K562 (cell line): Measurements from ENCODE around the gene HPDL. TPM values are rescaled to one million over a fixed set of nuclear protein-coding genes. Genes with fewer than 3 reads are reported as not detected.

ENCODE experiments used
- ATAC-seq: fragments of 200-7000 bp; cut with Tn5 transposase; 3 replicates; pipeline ENCODE4 v1.9.1; 2020; ENCODE audit warnings: moderate library complexity
- BruUV-seq: library from RNA; stranded (reverse); fragments of 400-500 nt; replicated peaks from 2 replicates; lab custom pipeline; 2021; lab: Mats Ljungman, UMichigan
- CTCF ChIA-PET: fragments of 300-600 bp; formaldehyde crosslinking; extraction: SDS; loops from one replicate; lab custom pipeline; 2021; ENCODE audit warnings: low intra/inter-chr PET ratio; lab: Yijun Ruan, JAX
- POLR2A ChIA-PET: fragments of 300-600, 350-650 bp; sonication (Branson Sonifier 250); formaldehyde crosslinking; extraction: SDS; loops from one replicate; lab custom pipeline; 2021; ENCODE audit warnings: antibody characterized with exemption, inconsistent platforms; lab: Yijun Ruan, JAX
- DNase-seq, 4 experiments: peaks; one replicate each; pipeline versions ENCODE4 v3.0.0 to v3.0.0-alpha.2; 2011 to 2018; ENCODE audit warnings: low spot score in 3 of 4, mixed read lengths in 3 of 4; ENCODE audit errors: extremely low read depth in 1 of 4
- FAIRE-seq: peaks from 2 replicates; lab custom pipeline; 2011; peaks lifted over from hg19 to GRCh38; lab: Jason Lieb, UNC
- H2AFZ ChIP-seq: 2 replicates; pipeline ENCODE4 v1.6.0; 2011; ENCODE audit warnings: low read depth, low read length, control low read depth, inconsistent platforms
- H3K27ac ChIP-seq: fragments of 200-600 bp; 3 replicates; pipeline ENCODE4 v1.8.0; 2011; ENCODE audit warnings: low read depth, mild to moderate bottlenecking, control low read depth, inconsistent platforms, low read length, moderate library complexity, mixed read lengths; ENCODE audit errors: extremely low read depth
- H3K27me3 ChIP-seq, 2 experiments: fragments of 300-600 bp in 1 of 2; 2 replicates in 1 of 2; 3 replicates in 1 of 2; pipeline versions ENCODE4 v1.6.0 to v1.8.0; 2011; ENCODE audit warnings: inconsistent platforms in 2 of 2, low read length in 2 of 2, mild to moderate bottlenecking in 1 of 2, mixed read lengths in 1 of 2, moderate library complexity in 1 of 2; ENCODE audit not compliant: control insufficient read depth in 2 of 2, insufficient read depth in 2 of 2
- H3K36me3 ChIP-seq: fragments of 300-600 bp; 3 replicates; pipeline ENCODE4 v1.8.0; 2011; ENCODE audit warnings: mild to moderate bottlenecking, low read length, inconsistent platforms; ENCODE audit not compliant: control insufficient read depth, insufficient read depth
- H3K4me1 ChIP-seq, 2 experiments: fragments of 200-600 bp in 1 of 2; replicated peaks in 1 of 2; 2 replicates in 1 of 2; 3 replicates in 1 of 2; pipeline versions ENCODE4 v1.5.1 to v1.8.0; 2011; ENCODE audit warnings: inconsistent platforms in 2 of 2, low read length in 2 of 2, mild to moderate bottlenecking in 1 of 2, mixed read lengths in 1 of 2, moderate library complexity in 1 of 2; ENCODE audit not compliant: control insufficient read depth in 2 of 2, insufficient read depth in 2 of 2
- H3K4me2 ChIP-seq: 2 replicates; pipeline ENCODE4 v1.6.1; 2011; ENCODE audit warnings: low read length, control low read depth, inconsistent platforms, mixed read lengths; ENCODE audit not compliant: insufficient read depth
- H3K4me3 ChIP-seq: fragments of 200-600 bp; sonication (generic), shearing (Covaris generic); 2 replicates; pipeline ENCODE4 v1.5.1; 2016; ENCODE audit warnings: control low read depth, inconsistent platforms
- H3K79me2 ChIP-seq: fragments of 200-600 bp; 3 replicates; pipeline ENCODE4 v1.8.0; 2011; ENCODE audit warnings: low read length, inconsistent platforms; ENCODE audit not compliant: control insufficient read depth, insufficient read depth
- H3K9ac ChIP-seq, 2 experiments: 2 replicates each; pipeline versions ENCODE4 v1.6.0 to v1.6.1; 2011; ENCODE audit warnings: low read depth in 2 of 2, low read length in 2 of 2, control low read depth in 1 of 2, inconsistent platforms in 1 of 2, mild to moderate bottlenecking in 1 of 2, mixed read lengths in 1 of 2; ENCODE audit not compliant: insufficient read depth in 1 of 2
- H3K9me1 ChIP-seq: one replicate; pipeline ENCODE4 v1.6.0; 2011; ENCODE audit warnings: inconsistent platforms, mild to moderate bottlenecking, low read length, moderate library complexity; ENCODE audit not compliant: control insufficient read depth, insufficient read depth
- H3K9me3 ChIP-seq: replicated peaks from 2 replicates; pipeline ENCODE4 v1.5.1; 2011; ENCODE audit warnings: low read depth, low read length, inconsistent platforms; ENCODE audit not compliant: control insufficient read depth, insufficient read depth
- H4K20me1 ChIP-seq: replicated peaks from 2 replicates; pipeline ENCODE4 v1.6.1; 2011; ENCODE audit warnings: low read length, inconsistent platforms, mixed read lengths; ENCODE audit not compliant: control insufficient read depth, insufficient read depth
- EP300 ChIP-seq: IDR thresholded peaks from 2 replicates; pipeline ENCODE4 v1.6.1; 2012; ENCODE audit warnings: low read length, improper control_type of control experiment
- HNRNPL ChIP-seq: fragments of 200-400 bp; formaldehyde crosslinking; IDR thresholded peaks from 2 replicates; pipeline ENCODE4 v1.6.1; 2017; ENCODE audit warnings: low read depth, mild to moderate bottlenecking, low read length
- MYBL2 ChIP-seq, 2 experiments: fragments of 450-650 bp in 1 of 2; sonication (generic) in 1 of 2; formaldehyde crosslinking in 1 of 2; IDR thresholded peaks; 2 replicates each; pipeline versions ENCODE4 v1.6.1 to v1.8.1; 2017 to 2022; ENCODE audit warnings: borderline replicate concordance in 1 of 2, inconsistent platforms in 1 of 2, low read depth in 1 of 2, mild to moderate bottlenecking in 1 of 2, missing genetic modification reagents in 1 of 2, moderate library complexity in 1 of 2
- NCOA4 ChIP-seq: fragments of 450-650 bp; IDR thresholded peaks from 2 replicates; pipeline ENCODE4 v1.6.1; 2018; ENCODE audit warnings: mild to moderate bottlenecking; ENCODE audit not compliant: partially characterized antibody
- NRF1 ChIP-seq, 2 experiments: fragments of 450-650 bp; IDR thresholded peaks in 1 of 2; conservative IDR thresholded peaks in 1 of 2; 2 replicates each; pipeline ENCODE4 v1.6.1; 2014; ENCODE audit warnings: mild to moderate bottlenecking in 2 of 2
- PHTF2 ChIP-seq: fragments of 250-450 bp; sonication (Bioruptor Pico); IDR thresholded peaks from 2 replicates; pipeline ENCODE4 v1.5.0; 2021; ENCODE audit warnings: mild to moderate bottlenecking
- SIN3B ChIP-seq: fragments of 450-650 bp; IDR thresholded peaks from 2 replicates; pipeline ENCODE4 v1.6.1; 2017; ENCODE audit warnings: low read depth, mild to moderate bottlenecking, moderate library complexity
- SMAD3 ChIP-seq: fragments of 450-650 bp; formaldehyde crosslinking; conservative IDR thresholded peaks from 2 replicates; pipeline ENCODE4 v1.4.0; 2020; ENCODE audit warnings: mild to moderate bottlenecking
- SMARCC2 ChIP-seq: fragments of 450-650 bp; IDR thresholded peaks from 2 replicates; pipeline ENCODE4 v1.6.1; 2017; ENCODE audit warnings: antibody characterized with exemption, moderate library complexity, mild to moderate bottlenecking, low read depth
- TEAD2 ChIP-seq: fragments of 450-650 bp; IDR thresholded peaks from 2 replicates; pipeline ENCODE4 v1.6.1; 2016; ENCODE audit warnings: missing genetic modification characterization, control low read depth, missing compliant biosample characterization
- TFAP4 ChIP-seq: sonication (generic); formaldehyde crosslinking; IDR thresholded peaks from 2 replicates; pipeline ENCODE4 v1.8.0; 2022; ENCODE audit warnings: missing genetic modification reagents, mild to moderate bottlenecking, moderate library complexity, borderline replicate concordance
- ZBTB33 ChIP-seq: sonication (generic); formaldehyde crosslinking; IDR thresholded peaks from 2 replicates; pipeline ENCODE4 v1.8.1; 2023; ENCODE audit warnings: mild to moderate bottlenecking, missing genetic modification reagents
- ZFP36 ChIP-seq: fragments of 150-350 bp; IDR thresholded peaks from 2 replicates; pipeline ENCODE4 v1.6.1; 2018; ENCODE audit warnings: low read length, low read depth; ENCODE audit not compliant: partially characterized antibody
- ZNF445 ChIP-seq: fragments of 250-450 bp; sonication (Bioruptor Pico); IDR thresholded peaks from 2 replicates; pipeline ENCODE4 v1.4.0; 2020; ENCODE audit warnings: low read depth, mild to moderate bottlenecking, moderate library complexity
- ZNF512 ChIP-seq: IDR thresholded peaks from 2 replicates; pipeline ENCODE4 v1.6.1; 2016; ENCODE audit warnings: missing genetic modification characterization, missing compliant biosample characterization
- ZNF655 ChIP-seq: fragments of 250-450 bp; sonication (Bioruptor Pico); IDR thresholded peaks from 2 replicates; pipeline ENCODE4 v1.5.0; 2021
- ZNF76 ChIP-seq: fragments of 250-450 bp; sonication (Bioruptor Pico); IDR thresholded peaks from 2 replicates; pipeline ENCODE4 v1.4.0; 2020; ENCODE audit warnings: mild to moderate bottlenecking, moderate library complexity, borderline replicate concordance
- ZNF79 ChIP-seq: fragments of 250-450 bp; sonication (Bioruptor Pico); IDR thresholded peaks from 2 replicates; pipeline ENCODE4 v1.4.0; 2020; ENCODE audit warnings: low read depth, mild to moderate bottlenecking, moderate library complexity
- WGBS: fragments of 100-300 bp; shearing (Covaris generic); methylation state at CpG from one replicate; pipeline ENCODE4 v1.1.6; 2016; ENCODE audit warnings: low coverage, mixed read lengths; ENCODE audit not compliant: insufficient coverage; ENCODE audit errors: missing lambda C conversion rate; 5-methylcytosine and 5-hydroxymethylcytosine counted together
- in situ Hi-C: fragments of 300-500 bp; cut with MboI; formaldehyde crosslinking; loops from 4 replicates; pipeline ENCODE4 v1.15.0; 2018; ENCODE audit warnings: inconsistent platforms, mixed read lengths
- intact Hi-C: fragments of 100-400 bp; cut with micrococcal nuclease; formaldehyde crosslinking; loops from 2 replicates; pipeline ENCODE4 v1.14.2; 2022
- polyA plus RNA-seq, 8 experiments: library from polyadenylated mRNA; depleted of rRNA in 4 of 8; stranded (reverse) in 5 of 8; unstranded in 3 of 8; fragments of >200 nt; fragmentation: Nextera tagmentation in 2 of 8; fragmentation: Illumina TruSeq in 1 of 8; extraction: Ambion mirVana in 2 of 8; extraction: Trizol in 1 of 8; gene quantifications; 2 replicates each; pipeline versions ENCODE4 v1.2.1 to v1.2.3, GENCODE V29; 2011 to 2014; ENCODE audit warnings: inconsistent platforms in 1 of 8, missing spikeins in 1 of 8
- total RNA-seq, 7 experiments: library from RNA; depleted of rRNA in 6 of 7; stranded (reverse); fragments of >200 nt in 6 of 7; fragmentation: Illumina TruSeq in 2 of 7; extraction: Trizol in 2 of 7; gene quantifications; 2 replicates each; pipeline versions ENCODE4 v1.2.1 to v1.2.3, GENCODE V29; 2011 to 2021; ENCODE audit warnings: low replicate concordance in 1 of 7

HPDL gene
- total and polyA plus RNA-seq, 9 of the 15 experiments (the other 6 are each of a cell fraction or from before 2014, with no cell fraction given), result not detected

GRCh38 chr1:45321444-45321843 lies 5.3 kb upstream of the HPDL start:
- no peak overlapping the region for H3K4me3 ChIP-seq
- peaks cover 0 to 9% of the 10 kb centered on the region in 2 experiments; a peak in 2 of 5 replicates for H3K4me1 ChIP-seq
- BruUV-seq, result no TSS peak
- DNase-seq (peak in 1 of 4 experiments; percentile 1), ATAC-seq (no peak), FAIRE-seq (no peak)
- H3K79me2 ChIP-seq, result no peaks in the 10 kb centered on the region
- in situ Hi-C loops, result no loop called here
- POLR2A ChIA-PET, result interaction anchor here (0.7 to 1.6 kb wide), 2 partner anchors 16 to 36 kb away, joined by 3 to 6 read pairs; no protein-coding TSS in a partner anchor
- TF ChIP-seq ZNF512 (tag) (no peak), SIN3B (no peak), MYBL2 (IDR thresholded peaks at IDR 0.05; ENCODE audit: low read depth) (no peak), MYBL2 (CRISPR knock-in tag; IDR thresholded peaks at IDR 0.05; ENCODE audit: borderline replicate concordance) (no peak), NCOA4 (no peak), TEAD2 (tag) (no peak), ZBTB33 (CRISPR knock-in tag) (no peak), ZNF655 (CRISPR knock-in tag) (no peak), SMARCC2 (no peak), PHTF2 (no peak), ZNF76 (CRISPR knock-in tag) (no peak), SMAD3 (CRISPR knock-in tag) (no peak), ZNF79 (CRISPR knock-in tag) (no peak), ZNF445 (CRISPR knock-in tag) (no peak), NRF1 (conservative IDR thresholded peaks at IDR 0.05 in 1 of 2, IDR thresholded peaks at IDR 0.05 in 1 of 2) (no peak), EP300 (no peak), HNRNPL (no peak), ZFP36 (no peak), TFAP4 (CRISPR knock-in tag) (no peak)
- no peaks in the 10 kb centered on the region for H4K20me1 ChIP-seq
- no peaks in the 10 kb centered on the region for H3K36me3 ChIP-seq
- H3K9me1 ChIP-seq, result no peaks in the 10 kb centered on the region
- no peaks in the 10 kb centered on the region for H3K9me3 ChIP-seq
- intact Hi-C loops, result no loop called here
- no peak overlapping the region for H3K27ac ChIP-seq
- no peak overlapping the region for H3K9ac ChIP-seq
- no peaks in the 10 kb centered on the region for H3K27me3 ChIP-seq
- CTCF ChIA-PET, result no interaction called here
- 72% methylated on average over 5 of the region's 5 CpGs for WGBS
- no peak overlapping the region for H2AFZ ChIP-seq
- H3K4me2 ChIP-seq, result no peak overlapping the region
